Activated T-cell treated with anti-CD3 and anti-CD28 coated beads for 24 hours (primary cell): ENCODE measurements around the gene PIN4.
A peak's percentile ranks its signal among the peaks of the same experiment; 100 is the strongest.
"Not testable (repeated sequence)": the region's sequence is repeated elsewhere in the genome, so short reads cannot be mapped to it uniquely, and the experiment has no call there.

ENCODE experiments used
- DNase-seq: peaks from one replicate; pipeline ENCODE4 v3.0.0-alpha.2; 2020; ENCODE audit warnings: low read depth

The PIN4 gene

GRCh38 chrX:72181178-72182125 lies at the start of gene PIN4:
Gene PIN4 (plus strand): TSS chrX:72181757. CDS start chrX:72181786, 29 bp downstream.
- peak; percentile 72 for DNase-seq

- DNase-seq = no peak
Observed at GRCh38 chrX:72132456-72132855, 49.1 kb upstream of the PIN4 start.

DNA sequence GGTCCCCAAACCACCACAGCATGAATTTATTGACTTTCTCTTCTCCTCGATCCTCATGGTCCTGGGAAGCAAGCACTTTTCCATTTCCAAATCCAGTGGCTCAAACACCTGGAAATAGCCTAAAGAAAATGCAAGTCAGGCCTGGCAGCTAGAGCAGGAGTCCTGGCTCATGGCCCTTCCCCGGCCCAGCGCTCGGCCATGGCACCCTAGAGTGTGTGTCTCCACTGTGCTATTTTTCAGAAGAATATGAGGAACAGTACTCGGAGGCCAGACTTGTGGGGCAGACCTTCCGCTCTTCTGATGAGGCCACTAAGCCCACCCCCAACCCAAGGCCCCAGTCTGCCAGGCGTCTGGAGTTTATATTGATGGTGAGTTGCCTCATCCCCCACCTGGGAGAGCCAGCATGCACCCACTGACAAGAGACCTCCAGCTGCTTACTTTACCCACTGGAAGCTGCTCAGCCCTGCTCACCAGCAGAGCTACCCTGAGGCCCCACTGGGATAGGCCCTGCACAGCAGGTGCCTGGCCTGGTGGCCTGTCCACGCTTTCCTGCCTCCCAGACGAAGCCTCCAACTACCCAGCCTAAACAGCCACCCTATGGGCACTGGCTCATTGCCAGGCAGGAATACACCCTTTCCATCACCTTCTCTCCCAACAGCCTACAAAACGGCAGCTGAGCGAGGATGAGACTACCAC lies 47.6 kb upstream of the PIN4 start:
- no peak for DNase-seq

GRCh38 chrX:72137846-72138495 lies 43.6 kb upstream of the PIN4 start:
- DNase-seq = no peak

DNA sequence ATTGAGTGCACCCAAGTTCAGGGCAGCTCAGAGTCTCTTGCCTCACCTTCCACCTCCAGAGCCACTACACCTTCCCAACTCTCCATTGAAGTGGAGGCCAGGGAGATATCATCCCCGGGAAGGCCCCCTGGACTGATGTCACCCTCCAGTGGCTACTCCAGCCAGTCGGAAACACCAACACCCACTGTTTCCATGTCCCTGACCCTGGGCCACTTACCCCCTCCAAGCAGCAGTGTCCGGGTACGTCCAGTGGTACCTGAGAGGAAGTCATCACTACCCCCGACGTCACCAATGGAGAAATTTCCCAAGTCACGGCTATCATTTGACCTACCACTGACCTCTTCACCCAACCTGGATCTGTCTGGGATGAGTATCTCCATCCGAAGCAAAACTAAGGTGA lies 42.0 kb upstream of the PIN4 start:
- DNase-seq = no peak

- DNase-seq = no peak
Observed at GRCh38 chrX:72141372-72142004, 40.1 kb upstream of the PIN4 start.

DNA sequence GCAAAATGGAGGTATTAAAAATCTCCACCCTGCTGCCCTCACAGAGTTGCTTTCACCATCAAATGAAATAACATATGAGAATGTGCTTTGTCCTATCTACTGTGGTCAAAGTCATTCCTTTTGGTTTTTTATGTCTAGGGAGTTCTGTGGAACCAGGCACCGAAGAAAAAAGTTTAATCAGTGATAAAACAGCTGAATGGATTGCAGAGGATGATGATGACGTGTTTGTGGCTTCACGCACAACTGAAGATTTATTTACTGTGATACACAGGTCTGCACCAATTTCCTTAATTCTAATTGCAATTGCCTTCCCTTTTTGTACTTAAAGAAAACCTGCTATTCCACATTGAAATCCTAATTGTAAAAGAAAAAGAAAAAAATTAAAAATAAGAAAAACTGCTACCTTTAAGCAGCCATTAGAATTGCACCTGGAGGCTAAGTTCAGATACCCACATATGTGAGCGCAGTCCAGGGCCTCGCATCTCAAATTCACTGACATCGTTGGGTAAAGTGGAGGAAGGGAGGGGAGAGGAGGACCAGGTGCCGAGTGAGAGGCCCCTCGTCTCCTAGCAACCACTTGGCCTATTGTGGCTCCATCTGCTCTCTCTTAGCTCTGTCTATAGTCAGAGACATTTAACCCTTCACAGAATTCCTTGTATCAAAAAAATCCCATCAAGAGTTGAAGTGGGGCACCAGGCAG lies 39.3 kb upstream of the PIN4 start:
- DNase-seq = no peak

GRCh38 chrX:72142794-72143608 lies 38.6 kb upstream of the PIN4 start:
- DNase-seq = no peak

DNA sequence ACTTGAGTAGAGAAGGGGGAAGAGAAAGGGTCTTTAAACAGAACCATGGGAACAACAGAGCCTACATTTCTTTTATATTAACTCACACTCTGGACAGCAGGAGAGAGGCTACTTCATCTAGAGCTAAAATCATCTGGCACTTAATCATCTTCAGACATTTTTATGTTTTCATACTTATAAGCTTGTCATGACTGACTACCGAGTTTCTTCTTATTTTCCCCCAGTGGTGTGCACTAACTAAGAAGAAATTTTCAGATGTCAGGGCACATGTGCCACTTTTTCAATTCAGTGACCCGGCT lies 38.0 kb upstream of the PIN4 start:
- no peak for DNase-seq

GRCh38 chrX:72145181-72145580 lies 36.4 kb upstream of the PIN4 start:
- no peak for DNase-seq

DNA sequence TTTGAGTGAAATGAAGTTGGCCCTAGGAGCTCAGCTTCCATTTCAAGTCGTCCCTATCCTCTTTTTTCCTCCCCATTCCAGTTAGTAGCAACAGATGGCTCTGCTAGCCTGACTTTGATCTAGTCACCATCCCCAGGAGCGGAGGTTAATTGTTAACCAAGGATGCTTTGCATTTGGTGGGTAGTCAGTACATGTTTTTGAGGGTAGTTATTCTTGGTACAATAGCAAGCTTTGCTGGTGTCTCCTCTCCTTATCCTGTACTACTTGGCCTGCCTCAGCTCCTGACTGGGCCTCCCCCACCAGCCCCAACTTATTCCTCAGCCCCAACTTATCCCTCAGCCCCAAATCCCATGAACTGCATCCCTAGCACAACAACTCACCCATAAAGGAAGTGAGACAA lies 35.0 kb upstream of the PIN4 start:
- DNase-seq = no peak

DNA sequence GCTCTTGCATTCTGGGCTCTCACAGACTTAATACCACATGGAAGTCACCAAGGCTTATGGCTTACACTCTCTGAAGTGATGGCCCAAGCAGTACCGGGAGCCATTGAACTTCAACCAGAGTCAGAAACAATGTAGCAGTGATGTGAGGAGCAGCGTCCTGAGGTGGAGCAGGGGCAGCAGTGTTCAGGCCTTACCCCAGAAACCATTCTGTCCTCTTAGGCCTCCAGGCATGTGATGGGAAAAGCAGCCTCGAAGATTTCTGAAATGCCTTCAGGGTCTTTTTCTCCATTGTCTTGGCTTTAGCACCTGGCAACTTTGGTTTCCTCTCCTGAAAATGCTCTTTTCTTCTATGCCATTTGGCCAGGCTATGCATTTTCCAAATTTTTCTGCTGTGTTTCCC lies 22.8 kb upstream of the PIN4 start:
- no peak for DNase-seq

DNA sequence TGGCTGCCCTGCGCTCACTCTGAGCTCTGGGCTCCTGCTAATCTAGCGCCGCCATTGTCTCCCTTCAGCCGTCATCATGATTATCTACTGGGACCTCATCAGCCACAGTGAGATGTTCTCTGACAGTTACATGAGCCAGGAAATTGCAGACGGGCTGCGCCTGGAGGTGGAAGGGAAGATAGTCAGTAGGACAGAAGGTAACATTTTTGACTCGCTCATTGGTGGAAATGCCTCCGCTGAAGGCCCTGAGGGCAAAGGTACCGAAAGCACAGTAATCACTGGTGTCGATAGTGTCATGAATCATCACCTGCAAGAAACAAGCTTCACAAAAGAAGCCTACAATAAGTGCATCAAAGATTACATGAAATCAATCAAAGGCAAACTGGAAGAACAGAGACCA lies 21.8 kb upstream of the PIN4 start:
- no peak for DNase-seq

GRCh38 chrX:72165551-72165950 lies 16.0 kb upstream of the PIN4 start:
- no peak for DNase-seq

- DNase-seq = no peak
Observed at GRCh38 chrX:72169008-72169728, 12.4 kb upstream of the PIN4 start.

DNA sequence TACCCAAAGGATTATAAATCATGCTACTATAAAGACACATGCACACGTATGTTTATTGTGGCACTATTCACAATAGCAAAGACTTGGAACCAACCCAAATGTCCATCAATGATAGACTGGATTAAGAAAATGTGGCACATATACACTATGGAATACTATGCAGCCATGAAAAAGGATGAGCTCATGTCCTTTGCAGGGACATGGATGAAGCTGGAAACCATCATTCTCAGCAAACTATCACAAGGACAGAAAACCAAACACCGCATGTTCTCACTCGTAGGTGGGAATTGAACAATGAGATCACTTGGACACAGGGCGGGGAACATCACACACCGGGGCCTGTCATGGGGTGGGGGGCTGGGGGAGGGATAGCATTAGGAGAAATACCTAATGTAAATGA lies 5.3 kb upstream of the PIN4 start:
- DNase-seq = not testable (repeated sequence)

GRCh38 chrX:72176981-72177380 lies 4.6 kb upstream of the PIN4 start:
- DNase-seq = no peak

DNA sequence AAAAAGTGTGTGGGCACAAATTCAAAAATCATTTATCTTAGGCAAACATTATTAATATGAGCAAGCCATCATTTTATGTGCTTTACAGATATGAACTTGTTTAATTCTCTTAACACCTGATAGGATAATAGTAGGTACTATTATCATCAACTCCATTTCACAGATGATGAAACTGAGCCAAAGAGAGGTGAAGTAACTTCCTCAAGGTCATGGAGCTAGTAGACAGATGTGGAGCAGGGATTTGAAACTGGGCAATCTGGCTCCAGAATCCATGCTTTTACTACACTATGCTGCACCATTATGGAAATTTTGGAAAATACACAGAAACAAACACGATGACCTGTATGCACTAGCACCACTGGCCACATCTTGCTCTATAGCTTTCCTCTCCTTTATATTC lies 1.0 kb upstream of the PIN4 start:
- DNase-seq = no peak

DNA sequence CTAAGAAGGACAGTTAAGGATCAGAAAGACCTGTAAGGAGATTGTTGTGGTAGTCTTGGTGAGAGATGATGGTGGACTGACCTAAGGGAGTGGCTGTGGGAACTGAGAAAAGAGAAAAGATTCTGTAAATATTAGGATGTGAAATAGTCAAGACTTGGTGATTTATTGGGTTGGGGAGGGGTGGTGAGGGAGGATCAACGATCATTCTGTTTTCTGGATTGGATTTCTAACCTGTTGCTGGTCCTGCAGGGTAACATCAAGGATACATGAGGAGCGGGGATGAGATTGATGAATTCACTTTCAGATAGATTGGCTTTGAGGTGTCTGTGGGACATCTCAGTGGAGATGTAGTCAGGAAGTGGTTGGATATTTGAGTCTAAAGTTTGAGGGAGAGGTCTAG lies 1.4 kb downstream of the PIN4 start:
- no peak for DNase-seq

DNA sequence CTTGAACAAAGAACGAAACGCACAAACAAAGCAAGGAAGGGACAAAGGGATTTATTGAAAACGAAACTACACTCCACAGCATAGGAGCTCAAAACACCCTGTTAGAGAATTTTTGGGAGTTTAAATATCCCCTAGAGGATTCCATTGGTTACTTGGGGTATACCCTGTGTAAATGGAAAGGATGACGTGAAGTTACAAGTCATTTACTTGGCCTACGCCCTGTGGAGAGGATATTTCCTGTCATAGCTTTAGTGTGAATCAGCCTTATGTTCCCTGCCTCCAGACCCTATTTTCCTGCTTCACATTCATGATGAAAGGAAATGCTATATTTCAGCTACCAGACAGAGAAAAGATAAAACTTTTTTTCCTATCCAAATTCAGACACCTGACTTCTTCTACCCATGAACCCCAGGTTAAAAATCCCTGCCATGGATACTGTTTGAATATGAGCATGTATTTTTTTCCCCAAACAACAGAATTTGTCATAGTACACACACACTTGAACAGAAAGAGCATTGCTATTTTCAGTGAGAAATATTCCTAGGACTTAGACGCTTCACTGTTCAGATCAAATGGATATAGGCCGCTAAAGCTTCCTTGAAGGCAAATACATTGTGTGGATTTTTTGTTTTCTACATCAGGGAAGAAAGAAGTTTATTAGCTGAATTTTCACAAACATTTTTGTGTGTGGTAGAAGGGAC lies 20.4 kb downstream of the PIN4 start:
- no peak for DNase-seq
